NCI-H2107 (cell line): Measurements from ENCODE around the gene PSMD1.
A peak's percentile ranks its signal among the peaks of the same experiment; 100 is the strongest.
"Not testable (repeated sequence)": the region's sequence is repeated elsewhere in the genome, so short reads cannot be mapped to it uniquely, and the experiment has no call there.

Experiments
- DNase-seq: peaks from one replicate; lab custom pipeline; 2025; lab: John Stamatoyannopoulos, UW

PSMD1 gene

DNA sequence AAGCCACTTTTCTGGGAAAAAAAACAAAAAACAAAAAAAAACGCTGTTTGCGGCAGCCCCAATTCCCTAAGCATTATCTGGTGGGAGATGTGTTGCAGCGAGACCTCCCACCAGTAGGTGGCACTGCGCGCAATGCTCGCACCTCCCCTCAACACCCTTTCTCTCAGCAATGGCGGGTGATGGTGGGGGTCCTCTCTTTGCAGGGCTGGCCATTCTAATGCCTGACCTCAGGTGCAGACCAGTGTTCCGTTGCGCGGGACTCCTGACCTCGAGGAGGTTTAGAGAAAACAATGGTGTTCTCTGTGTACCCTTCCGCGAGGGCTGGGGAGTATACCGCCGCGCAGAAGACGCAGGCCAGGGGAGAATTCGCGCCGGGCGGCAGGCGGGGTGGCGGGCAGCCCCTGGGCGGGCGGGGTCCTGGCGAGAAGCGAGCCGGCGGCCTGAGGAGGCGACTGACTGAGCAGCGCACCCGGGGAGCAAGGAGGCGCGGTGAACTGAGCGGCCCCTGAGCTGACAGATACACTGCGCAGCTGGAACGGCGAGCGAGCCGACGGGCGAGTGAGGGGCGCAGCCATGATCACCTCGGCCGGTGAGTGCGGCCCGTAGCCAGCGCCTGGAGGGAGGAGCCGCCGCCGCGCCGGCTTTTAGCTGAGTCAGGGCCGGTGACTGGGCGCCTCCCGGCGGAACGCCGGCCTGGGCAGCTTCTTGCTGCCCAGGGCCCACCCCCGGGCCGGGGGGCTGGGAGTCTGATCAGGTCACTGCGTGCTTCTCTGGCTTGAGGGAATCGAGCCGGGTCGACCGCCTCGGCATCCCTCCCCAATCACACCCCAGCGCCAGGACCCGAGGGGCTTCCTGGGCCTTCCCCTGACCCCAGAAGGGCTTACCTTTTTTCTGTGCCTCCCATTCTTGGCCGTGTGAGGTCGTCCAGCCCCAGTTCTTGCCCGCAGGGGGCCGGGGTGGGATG lies at the start of gene PSMD1:
PSMD1 (plus strand) TSS at position 415 of the 964 bp plus-strand sequence; CDS start at position 574, 159 bp downstream.
- peak; percentile 86 for DNase-seq

DNA sequence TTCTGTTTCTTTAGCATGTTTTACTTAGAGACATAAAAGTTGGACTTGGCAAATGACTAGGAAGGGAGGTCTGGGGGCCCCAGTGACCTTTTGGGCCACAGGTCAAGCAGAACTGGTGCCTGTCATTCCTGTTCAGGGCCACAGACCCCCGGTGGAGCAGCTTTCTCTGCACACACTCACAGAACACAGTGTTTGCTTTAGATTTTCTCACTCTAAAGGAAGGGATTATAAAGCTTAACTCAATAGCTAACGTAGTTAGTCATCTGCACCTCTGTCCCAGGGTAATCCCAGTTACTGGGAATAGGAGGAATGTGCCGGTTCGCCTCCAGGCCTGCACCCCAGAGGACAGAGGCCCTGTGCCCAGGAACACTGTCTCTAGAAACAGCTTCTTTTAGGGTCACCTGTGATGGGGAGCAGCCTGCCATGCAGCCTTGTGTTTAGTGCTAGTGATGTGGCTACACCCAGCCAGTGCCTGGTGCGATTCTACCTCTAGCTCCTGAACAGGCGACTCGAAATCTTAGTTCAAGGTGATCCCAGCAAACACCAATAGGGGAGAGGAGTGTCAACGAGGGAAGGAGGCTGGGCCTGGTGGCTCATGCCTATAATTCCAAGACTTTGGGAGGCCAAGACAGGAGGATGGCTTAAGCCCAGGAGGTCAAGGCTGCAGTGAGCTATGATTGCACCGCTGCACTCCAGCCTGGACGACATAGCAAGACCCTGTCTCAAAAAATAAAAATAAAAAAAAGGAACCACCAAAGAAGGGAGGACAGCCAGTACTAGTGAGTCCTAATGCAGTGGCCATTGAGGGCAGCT lies 49.2 kb upstream of the PSMD1 start:
- no peak for DNase-seq

DNA sequence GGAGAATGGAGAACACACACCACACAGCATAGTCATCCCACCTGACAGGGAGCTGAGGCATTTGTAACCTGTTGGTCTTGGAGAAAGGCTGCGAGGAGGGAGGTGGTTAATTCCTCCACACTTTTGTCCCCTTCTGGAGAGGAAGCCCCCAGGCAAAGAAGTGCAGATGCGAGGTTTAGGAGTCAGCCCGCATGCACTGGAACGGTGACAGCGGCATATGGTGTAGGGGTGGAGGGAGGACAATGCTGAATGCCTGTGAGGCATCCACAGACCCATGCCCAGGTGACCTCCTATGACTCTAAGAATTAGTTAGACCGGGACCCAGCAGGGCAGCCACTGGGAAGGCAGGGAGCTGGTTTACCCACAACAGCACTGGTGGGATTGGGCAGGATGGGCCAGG lies 48.5 kb upstream of the PSMD1 start:
- DNase-seq, result no peak

DNA sequence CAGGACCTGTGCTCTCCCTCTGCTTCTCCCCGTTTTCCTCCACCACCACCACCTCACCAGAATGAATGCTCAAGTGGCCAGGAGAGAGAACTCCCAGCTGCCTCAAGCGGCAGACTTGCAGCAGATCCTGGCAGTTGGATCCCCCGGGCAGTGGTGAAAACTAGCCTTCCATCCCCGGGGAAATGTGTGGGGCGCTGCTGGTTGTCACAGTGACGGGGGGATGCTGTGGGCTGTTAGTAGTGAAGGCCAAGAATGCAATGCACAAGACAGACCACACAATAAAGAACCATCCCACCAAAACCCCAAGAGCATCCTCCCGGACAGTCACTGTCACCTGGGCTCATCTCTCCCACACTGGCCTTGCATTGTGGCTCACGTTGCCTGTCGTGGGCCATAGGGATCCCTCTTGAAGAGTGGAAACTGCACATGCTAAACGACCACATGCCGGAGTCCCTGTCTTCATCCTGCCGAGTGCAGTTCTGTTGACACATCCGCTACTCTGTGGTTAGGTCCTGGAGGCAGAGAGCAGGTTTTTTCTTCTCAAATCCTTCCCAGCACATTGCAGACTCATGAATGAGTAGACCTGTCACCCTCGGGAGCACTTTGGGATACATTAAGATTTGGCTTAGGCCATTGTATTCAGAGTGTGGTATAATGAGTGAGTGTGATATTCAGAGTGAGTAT lies 47.3 kb upstream of the PSMD1 start:
- no peak for DNase-seq

DNA sequence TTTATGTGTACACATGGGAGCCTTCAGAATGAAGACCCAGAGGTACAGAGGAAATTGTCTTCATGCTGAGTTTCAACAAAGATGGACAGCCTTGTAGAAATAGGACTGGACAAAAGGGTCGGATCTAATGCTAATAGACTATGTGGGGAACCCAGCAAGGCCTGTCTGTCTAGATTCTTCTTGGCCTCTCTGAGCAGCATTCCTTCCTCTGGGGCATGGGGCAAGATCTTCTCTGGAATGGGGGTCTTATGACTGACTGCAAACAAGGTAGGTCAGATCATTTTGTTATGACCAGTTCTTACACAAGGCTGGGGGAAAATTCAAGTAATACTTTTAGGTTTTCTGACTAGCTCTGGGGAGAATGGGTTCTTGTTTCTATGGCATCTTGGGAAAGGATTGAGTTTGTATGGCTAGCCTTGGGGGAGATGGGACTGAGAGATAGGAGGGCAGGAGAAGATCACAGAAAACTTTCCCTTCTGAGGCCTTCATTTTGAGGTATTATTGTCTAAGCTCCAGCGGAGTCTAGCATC lies 46.4 kb upstream of the PSMD1 start:
- DNase-seq, result no peak

DNA sequence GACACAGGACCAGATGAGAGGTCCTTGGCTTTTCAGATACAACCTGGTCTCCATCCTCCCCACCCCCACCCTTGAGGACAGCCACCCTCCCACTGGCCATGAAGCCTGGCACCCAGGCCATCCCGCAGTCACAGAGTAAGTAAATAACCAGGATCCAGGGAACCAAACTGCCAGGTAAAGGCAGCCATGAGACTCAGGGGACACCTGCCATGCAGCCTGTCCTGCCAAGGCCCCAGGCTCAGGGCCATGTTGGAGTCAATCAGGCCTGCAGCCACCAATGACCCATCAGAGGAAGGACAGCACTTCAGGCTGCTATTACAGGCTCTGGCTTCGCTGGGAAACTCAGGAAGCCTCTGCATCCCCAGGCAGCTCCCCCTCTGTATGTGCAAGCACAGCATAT lies 45.1 kb upstream of the PSMD1 start:
- DNase-seq, result no peak

DNA sequence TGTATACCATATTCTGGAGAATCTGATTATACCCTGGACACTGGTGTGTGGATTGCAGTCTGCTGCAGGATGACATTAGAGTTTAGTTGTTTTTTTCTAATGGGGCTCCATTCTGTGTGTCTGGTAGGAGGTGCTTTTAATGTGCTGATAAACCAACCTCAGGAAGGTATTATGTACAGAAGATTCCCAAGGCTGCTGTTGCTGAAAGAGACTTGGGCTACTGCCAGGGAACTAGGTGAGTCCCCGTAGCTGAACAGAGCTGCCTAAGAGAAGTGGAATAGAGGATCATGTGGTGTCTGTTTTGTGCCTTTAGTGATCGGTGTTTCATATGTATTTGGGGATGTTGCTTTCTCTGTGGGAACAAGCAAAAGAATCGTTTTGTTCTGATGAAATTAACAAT lies 44.2 kb upstream of the PSMD1 start:
- DNase-seq, result no peak

DNA sequence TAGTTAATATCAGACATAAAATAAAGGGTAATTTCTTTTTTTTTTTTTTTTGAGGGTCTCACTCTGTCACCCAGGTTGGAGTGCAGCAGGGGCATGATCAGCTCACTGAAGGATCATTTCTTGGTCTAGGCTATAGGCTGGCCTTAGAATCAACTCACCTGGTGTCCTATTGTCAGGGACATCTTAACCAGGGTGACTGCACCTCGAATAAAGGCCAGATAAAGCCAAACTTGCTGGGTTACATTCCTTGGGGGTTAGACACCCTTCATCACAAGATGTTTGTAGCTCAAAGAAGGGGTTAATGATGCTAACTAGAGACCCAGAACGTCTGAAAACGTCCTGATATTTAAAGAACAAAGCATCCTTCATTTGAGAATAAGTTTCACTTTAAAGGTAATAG lies 42.8 kb upstream of the PSMD1 start:
- DNase-seq, result no peak

DNA sequence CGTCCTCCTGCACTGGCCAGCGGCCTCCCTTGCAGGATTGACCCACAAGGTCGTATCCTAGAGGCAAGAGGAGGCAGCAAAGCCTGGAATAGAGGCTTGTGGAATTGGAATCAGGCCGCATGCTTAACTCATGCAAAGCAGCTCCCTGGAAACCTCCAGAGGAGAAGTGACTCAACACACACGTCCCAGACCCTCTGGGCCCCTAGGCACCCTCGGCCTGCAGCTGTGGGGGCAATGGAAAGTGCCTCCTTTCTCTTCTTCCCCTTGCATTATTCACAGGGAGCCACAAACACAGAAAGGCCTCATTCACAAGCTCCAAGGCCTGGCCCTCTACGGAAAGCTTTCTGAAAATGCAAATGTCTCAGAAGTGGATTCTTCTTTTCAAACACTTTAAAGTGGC lies 41.2 kb upstream of the PSMD1 start:
- no peak for DNase-seq

DNA sequence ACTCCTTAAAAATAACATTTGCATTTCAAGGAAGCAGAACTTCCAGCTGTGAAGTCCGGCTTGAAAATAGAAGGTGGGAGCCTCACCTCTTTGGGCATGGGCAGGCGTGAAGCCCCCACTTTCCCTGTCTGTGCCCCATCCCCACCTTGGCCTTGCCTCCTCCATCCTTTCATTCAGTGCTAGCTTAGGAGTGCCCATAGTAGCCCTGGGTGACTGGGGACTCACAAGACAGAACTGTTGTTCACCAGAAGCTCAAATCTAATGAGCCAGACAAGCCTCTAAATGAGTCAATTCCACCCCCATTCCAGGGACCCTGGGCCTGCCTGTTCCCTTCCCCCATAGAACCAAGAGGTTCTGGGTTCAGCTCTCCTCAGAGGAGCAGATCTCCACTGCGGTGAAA lies 40.7 kb upstream of the PSMD1 start:
- DNase-seq, result no peak

DNA sequence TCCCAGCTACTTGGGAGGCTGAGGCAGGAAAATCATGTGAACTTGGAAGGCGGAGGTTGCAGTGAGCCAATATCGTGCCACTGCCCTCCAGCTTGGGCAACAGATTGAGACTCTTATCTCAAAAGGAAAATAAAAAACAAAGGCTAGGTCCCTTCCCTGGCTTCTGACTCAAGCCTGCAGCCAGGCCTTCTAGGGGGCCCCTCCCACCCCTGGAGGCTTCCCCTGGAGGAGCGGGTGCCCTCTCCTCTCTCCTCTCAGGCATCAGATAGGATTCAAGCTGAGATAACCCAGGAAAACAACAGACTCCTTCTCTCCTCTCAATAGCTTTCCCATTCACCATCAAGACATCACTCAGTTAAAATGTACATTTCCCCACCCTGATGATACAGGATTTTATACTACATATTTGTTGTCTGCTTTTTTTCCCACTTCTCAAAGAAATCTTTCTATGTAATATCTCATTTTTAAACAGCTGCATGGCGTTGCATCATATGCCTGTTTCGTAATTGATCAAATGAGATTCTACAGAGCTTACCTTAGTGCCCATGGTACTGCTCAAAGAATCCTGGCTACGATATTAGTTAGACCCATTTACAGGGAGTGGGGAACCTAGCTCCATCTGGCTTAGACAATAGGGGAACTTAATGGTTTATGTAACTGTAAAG lies 40.0 kb upstream of the PSMD1 start:
- DNase-seq, result no peak

DNA sequence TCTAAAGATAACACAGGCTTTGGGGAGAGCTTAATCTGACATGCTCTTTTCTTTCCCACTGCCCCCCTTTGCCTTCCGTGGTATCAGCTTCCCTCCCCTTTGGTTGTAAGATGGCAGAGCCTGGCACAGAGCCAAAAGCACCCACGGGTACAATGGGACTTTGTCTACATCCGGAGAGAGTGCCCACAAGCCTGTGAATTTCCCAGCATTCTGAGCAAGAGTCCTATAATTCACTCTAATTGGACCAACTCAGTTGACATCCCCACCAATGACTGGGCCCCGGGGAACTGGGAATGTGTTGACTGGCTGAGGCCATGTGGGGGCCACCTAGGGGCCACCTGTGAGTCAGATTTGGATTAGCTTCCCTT lies 39.5 kb upstream of the PSMD1 start:
- no peak for DNase-seq

DNA sequence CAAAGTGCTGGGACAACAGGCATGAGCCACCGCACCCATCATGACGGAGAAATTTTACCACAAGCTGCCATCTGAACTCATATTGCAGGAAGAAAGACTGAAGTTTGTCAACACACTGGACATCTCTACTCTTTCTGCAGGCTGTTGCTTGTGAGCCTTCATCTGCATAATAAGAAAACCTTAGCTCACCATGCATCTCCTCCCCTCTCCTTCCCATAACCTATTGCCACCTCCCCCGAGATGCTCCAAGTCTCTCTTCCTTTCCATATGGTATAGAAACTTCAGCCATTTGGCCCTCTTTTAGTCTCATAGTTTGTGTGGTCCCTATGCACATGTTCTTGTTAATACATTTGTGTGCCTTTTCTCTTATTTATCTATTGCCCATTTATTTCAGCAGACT lies 38.5 kb upstream of the PSMD1 start:
- no peak for DNase-seq

DNA sequence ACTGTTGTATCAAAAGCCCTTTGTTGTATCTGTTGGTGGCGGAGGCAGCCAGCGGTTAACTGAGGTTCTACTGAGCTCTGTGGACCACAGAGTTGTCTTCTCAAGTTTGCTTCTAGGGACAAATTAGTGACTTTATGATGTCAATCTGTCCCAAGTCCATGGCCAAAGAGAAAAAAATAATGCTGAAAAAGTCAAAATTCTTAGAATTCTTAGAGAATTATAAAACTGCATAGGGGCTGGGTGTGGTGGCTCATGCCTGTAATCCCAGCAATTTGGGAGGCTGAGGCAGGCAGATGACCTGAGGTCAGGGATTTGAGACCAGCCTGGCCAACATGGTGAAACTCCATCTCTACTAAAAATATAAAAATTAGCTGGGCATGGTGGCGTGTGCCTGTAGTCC lies 31.6 kb upstream of the PSMD1 start:
- DNase-seq, result not testable (repeated sequence)

DNA sequence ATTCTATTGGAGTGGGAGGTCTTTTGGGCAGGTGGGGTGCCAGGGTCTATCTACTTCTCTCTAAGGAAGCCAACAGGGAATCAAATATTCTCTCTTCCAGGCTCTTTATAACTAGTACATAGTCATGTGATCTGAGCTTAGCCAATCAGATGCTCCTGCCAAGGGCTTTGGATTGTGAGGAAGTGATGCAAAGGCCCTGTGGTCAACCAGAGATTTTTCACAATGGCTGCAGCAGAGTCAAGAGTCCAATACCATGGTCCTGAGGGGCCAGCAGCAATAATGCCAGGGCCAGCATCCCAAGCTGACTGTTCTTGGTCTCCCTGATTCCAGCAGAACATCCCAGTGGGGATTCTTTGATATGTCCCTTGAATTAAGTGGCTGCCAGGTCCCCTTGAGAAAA lies 27.8 kb upstream of the PSMD1 start:
- DNase-seq, result no peak

DNA sequence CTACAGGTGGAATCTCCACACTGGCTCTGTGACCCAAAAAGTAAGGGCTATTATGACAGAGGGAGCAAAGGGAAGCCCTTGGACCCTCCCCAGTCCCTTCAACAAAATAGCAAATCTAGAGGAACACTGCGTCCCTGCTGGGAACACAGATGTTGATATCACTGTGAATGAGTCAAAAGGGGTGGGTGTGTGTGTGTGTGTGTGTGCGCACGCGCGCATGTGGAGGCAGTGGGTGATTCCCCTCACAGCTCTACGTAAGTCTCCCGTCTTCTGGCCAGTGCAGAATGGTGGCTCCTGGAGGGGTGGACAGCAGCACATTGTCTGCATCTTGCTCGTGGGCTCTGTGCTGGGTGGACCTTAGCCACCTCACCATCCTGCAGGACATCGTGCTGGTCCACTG lies 27.1 kb upstream of the PSMD1 start:
- DNase-seq, result no peak

DNA sequence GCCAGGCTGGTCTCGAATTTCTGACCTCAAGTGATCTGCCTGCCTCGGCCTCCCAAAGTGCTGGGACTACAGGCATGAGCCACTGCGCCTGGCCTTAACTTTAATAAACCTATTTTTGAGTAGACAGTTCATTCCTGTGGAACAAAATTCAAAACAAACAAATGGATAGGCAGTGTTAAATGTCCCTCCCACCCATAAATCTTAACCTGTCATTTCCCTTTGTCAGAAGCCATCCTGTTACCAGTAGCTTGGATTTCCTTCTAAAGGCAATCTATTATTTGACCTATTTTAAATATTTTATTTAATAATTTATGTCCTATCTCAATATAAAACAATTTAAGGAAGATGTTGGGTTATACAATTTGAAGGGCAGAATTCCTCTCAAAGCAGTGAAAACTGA lies 25.9 kb upstream of the PSMD1 start:
- DNase-seq, result no peak

DNA sequence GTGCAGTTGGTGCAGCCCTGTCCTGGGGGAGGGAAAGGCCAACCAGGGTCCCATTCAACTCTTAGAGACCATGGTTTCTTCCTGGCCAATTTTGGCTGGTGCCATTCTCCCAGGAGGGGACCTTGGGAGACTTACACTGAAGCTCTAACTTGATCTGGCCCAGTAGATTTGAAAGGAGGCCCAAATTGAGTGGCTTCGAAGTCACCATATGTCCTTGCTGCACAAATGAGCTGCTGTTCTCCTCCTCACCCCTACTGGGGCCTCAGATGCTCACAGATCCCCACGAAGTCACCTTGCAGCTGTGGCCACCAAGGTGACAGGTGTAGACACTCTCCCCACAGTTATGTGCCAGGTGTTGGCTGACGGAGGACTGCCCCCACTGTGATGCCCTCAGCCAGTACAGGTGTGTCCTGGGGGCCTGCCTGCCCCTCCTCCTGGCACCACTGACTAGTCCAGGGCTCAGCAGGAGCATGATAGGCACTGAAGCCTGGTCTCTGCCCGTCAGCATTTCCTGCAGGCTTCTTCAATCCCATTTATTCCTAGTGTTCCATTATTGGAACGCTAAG lies 24.0 kb upstream of the PSMD1 start:
- DNase-seq, result no peak

DNA sequence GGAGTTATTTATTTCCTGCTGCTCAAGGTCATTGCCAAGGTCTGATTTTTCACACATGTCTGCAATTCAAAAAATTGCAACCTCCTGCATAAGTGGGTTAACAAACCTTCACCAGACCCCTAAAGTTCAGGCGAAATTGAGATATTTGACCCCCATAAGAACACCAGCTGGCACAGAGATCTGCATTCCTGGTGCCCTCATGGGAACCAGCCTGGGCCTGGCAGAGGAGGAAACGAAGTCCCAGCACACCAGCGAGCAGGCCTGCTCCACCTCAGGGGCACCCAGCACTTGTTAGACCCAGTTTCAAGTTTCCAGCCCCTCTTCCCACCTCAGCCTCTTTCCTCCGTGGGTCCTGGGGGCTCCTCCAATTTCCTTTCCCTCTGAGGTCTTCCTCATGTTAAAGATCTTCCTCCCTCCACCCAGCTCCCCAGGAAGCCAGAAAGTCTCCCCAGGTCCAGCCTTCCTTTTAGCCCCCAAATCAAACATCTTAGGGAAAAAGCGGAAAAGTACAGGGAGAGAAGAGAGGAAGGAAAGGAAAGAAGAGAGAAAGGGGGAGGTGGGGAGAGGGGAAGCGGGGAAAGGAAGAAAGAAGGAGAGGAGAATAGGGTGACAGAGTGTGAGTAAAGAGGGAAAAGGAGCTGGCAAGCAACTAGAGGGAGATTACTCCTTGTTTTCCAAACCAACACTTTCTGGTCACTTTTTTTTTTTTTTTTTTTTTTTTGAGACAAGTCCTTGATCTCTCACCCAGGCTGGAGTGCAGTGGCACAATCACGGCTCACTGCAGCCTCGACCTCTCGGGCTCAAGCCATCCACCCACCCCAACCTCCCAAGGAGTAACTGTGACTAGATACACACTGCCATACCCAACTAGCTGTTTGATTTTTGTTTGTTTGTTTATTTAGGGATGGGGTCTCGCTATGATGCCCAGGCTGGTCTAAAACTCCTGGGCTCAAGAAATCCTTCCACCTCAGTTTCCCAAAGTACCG lies 23.2 kb upstream of the PSMD1 start:
- no peak for DNase-seq

DNA sequence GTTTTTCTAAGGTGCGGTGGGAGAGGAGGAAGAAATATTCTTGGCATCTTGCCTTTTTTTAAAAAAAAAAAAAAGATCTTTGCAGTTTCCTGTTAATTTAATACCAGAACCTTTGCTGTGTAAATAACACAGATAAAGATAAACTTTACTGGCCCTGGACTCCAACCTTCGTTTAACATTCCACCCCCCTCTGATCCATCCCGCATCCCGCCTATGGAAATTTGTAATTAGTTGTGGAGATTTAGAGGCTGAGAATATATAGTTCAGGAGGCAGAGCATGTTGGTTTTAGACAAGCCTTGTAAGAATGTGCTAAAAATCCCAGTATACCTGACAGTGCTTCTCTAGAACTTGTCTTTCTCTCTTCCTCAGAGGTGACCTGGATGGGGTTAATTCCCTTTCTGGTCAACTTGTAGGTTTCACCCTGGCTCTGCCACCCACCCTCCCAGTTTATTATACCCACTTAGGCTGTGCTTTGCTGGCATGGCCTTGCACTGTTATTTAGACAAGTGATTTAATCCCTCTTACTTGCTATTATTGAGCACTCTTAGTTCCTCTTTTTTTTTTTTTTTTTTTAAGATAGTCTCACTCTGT lies 22.3 kb upstream of the PSMD1 start:
- no peak for DNase-seq
